Neural cell (in vitro differentiated cells): ENCODE results near the gene SH2D3A. TPM values are rescaled to one million over a fixed set of nuclear protein-coding genes. Genes with fewer than 3 reads are reported as not detected.
"Not testable (repeated sequence)": the region's sequence is repeated elsewhere in the genome, so short reads cannot be mapped to it uniquely, and the experiment has no call there.

ENCODE experiments used
- H2AFZ ChIP-seq: fragments of 200-600, 300-800 bp; sonication (generic), shearing (Covaris generic); 2 replicates; pipeline ENCODE4 v1.6.0; 2014; ENCODE audit warnings: low read depth, mild to moderate bottlenecking, antibody characterized with exemption, low read length, moderate library complexity
- H3F3A ChIP-seq: fragments of 200-600 bp; shearing (Covaris generic); 2 replicates; pipeline ENCODE4 v1.6.1; 2016; ENCODE audit warnings: mild to moderate bottlenecking, moderate library complexity, mixed read lengths, antibody characterized with exemption, low read length; ENCODE audit not compliant: insufficient read depth, poor library complexity, severe bottlenecking
- H3K27ac ChIP-seq: fragments of 200-600, 300-800 bp; sonication (generic), shearing (Covaris generic); 2 replicates; pipeline ENCODE4 v1.5.1; 2014; ENCODE audit warnings: mild to moderate bottlenecking, low read length, moderate library complexity
- H3K27me3 ChIP-seq: fragments of 300-800, 200-600 bp; sonication (generic), shearing (Covaris generic); 2 replicates; pipeline ENCODE4 v1.6.0; 2014; ENCODE audit warnings: mild to moderate bottlenecking, low read depth, low read length, moderate library complexity; ENCODE audit not compliant: insufficient read depth
- H3K36me3 ChIP-seq: fragments of 300-800, 200-600 bp; sonication (generic), shearing (Covaris generic); 2 replicates; pipeline ENCODE4 v1.5.1; 2014; ENCODE audit warnings: mild to moderate bottlenecking, antibody characterized with exemption, low read length, moderate library complexity; ENCODE audit not compliant: insufficient read depth
- H3K4me2 ChIP-seq: fragments of 300-800, 200-600 bp; sonication (generic), shearing (Covaris generic); 2 replicates; pipeline ENCODE4 v1.6.0; 2014; ENCODE audit warnings: mild to moderate bottlenecking, low read length
- H3K4me3 ChIP-seq: fragments of 300-800, 200-600 bp; sonication (generic), shearing (Covaris generic); 2 replicates; pipeline ENCODE4 v1.5.1; 2014; ENCODE audit warnings: mild to moderate bottlenecking, low read length, moderate library complexity
- H3K79me2 ChIP-seq: fragments of 200-600 bp; shearing (Covaris generic); replicated peaks from 2 replicates; pipeline ENCODE4 v1.6.0; 2014; ENCODE audit warnings: mild to moderate bottlenecking, low read length, moderate library complexity; ENCODE audit not compliant: insufficient read depth
- H3K9ac ChIP-seq: fragments of 300-800, 200-600 bp; sonication (generic), shearing (Covaris generic); 2 replicates; pipeline ENCODE4 v1.6.1; 2016; ENCODE audit warnings: mild to moderate bottlenecking, low read length, mixed read lengths
- H3K9me2 ChIP-seq: fragments of 200-600 bp; shearing (Covaris generic); 2 replicates; pipeline ENCODE4 v1.6.1; 2016; ENCODE audit warnings: mild to moderate bottlenecking, low read length, mixed read lengths; ENCODE audit not compliant: insufficient read depth
- H3K9me3 ChIP-seq: fragments of 200-600, 300-800 bp; sonication (generic), shearing (Covaris generic); 2 replicates; pipeline ENCODE4 v1.6.1; 2016; ENCODE audit warnings: mild to moderate bottlenecking, mixed run types, low read length, moderate library complexity, mixed read lengths
- H4K20me1 ChIP-seq: fragments of 200-600 bp; shearing (Covaris generic); 2 replicates; pipeline ENCODE4 v1.6.1; 2016; ENCODE audit warnings: mild to moderate bottlenecking, mixed run types; ENCODE audit not compliant: insufficient read depth
- EP300 ChIP-seq: fragments of 450-650 bp; conservative IDR thresholded peaks from 2 replicates; pipeline ENCODE4 v1.6.1; 2014; ENCODE audit warnings: antibody characterized with exemption, mild to moderate bottlenecking, moderate library complexity; ENCODE audit not compliant: poor library complexity, severe bottlenecking
- MXI1 ChIP-seq: fragments of 450-650 bp; conservative IDR thresholded peaks from 2 replicates; pipeline ENCODE4 v1.6.1; 2014; ENCODE audit warnings: antibody characterized with exemption, mild to moderate bottlenecking; ENCODE audit not compliant: poor library complexity, severe bottlenecking
- POLR2AphosphoS5 ChIP-seq: IDR thresholded peaks from 2 replicates; pipeline ENCODE4 v1.6.1; 2012
- RAD21 ChIP-seq: fragments of 450-650 bp; conservative IDR thresholded peaks from 2 replicates; pipeline ENCODE4 v1.6.1; 2014; ENCODE audit warnings: antibody characterized with exemption, mild to moderate bottlenecking, moderate library complexity
- SMC3 ChIP-seq: fragments of 450-650 bp; conservative IDR thresholded peaks from 2 replicates; pipeline ENCODE4 v1.6.1; 2014; ENCODE audit warnings: antibody characterized with exemption, mild to moderate bottlenecking, moderate library complexity; ENCODE audit not compliant: poor library complexity
- TAF1 ChIP-seq: IDR thresholded peaks from 2 replicates; pipeline ENCODE4 v1.6.1; 2012; ENCODE audit warnings: low read depth
- polyA plus RNA-seq: library from polyadenylated mRNA; depleted of rRNA; stranded (reverse); fragments of >200 nt; gene quantifications from 2 replicates; pipeline ENCODE4 v1.2.3, GENCODE V29; 2014
- TF ChIP-seq, protein P1 (sequence below): IDR thresholded peaks from 2 replicates; pipeline ENCODE4 v1.6.1; 2012; ENCODE audit warnings: borderline replicate concordance

Gene SH2D3A
- polyA plus RNA-seq, 1 donor from 2014 or later: 3.6 TPM

DNA sequence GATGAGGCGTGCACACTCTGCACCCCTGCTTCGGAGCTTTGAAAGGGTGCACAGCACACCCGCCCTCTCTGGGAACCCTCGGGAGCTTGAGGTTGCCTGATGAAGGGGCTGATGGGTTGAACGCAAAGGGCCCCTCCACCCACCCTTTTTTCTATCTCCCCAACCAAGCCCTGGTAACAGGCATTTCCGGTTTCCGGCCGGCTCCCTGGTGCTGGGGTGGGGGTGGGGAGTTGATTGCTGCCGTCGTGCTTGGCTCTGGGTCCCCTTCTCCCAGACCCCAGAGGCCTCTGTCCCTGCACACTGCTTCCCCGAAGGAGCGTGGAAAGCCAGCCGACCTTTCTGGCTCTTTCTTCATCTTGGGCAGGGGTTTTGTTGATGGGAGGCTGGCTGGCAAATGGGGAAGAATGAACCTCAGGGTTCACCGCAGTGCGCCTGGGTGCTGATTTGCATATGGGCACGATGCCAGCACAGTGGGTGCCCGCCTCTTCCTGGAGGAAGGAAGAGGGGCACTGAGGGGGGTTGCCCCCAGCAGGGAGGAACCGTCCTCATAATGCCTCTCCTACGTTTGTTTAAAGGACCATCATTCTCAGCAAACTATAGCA lies 34.4 kb upstream of the SH2D3A start:
- Histone ChIP-seq H3F3A (no peaks in the 10 kb centered on the region), H3K9ac (no peak overlapping the region), H3K4me2 (no peak overlapping the region), H3K4me3 (no peak overlapping the region), H3K79me2 (no peaks in the 10 kb centered on the region), H3K9me3 (no peaks in the 10 kb centered on the region), H4K20me1 (no peaks in the 10 kb centered on the region), H3K27ac (no peak overlapping the region), H3K9me2 (no peaks in the 10 kb centered on the region), H3K27me3 (no peaks in the 10 kb centered on the region), H3K36me3 (no peaks in the 10 kb centered on the region), H2AFZ (no peak overlapping the region)
- TF ChIP-seq MXI1 (no peak), POLR2AphosphoS5 (no peak), TAF1 (no peak), RAD21 (no peak), EP300 (no peak), SMC3 (no peak)
- TF ChIP-seq, protein P1, sequence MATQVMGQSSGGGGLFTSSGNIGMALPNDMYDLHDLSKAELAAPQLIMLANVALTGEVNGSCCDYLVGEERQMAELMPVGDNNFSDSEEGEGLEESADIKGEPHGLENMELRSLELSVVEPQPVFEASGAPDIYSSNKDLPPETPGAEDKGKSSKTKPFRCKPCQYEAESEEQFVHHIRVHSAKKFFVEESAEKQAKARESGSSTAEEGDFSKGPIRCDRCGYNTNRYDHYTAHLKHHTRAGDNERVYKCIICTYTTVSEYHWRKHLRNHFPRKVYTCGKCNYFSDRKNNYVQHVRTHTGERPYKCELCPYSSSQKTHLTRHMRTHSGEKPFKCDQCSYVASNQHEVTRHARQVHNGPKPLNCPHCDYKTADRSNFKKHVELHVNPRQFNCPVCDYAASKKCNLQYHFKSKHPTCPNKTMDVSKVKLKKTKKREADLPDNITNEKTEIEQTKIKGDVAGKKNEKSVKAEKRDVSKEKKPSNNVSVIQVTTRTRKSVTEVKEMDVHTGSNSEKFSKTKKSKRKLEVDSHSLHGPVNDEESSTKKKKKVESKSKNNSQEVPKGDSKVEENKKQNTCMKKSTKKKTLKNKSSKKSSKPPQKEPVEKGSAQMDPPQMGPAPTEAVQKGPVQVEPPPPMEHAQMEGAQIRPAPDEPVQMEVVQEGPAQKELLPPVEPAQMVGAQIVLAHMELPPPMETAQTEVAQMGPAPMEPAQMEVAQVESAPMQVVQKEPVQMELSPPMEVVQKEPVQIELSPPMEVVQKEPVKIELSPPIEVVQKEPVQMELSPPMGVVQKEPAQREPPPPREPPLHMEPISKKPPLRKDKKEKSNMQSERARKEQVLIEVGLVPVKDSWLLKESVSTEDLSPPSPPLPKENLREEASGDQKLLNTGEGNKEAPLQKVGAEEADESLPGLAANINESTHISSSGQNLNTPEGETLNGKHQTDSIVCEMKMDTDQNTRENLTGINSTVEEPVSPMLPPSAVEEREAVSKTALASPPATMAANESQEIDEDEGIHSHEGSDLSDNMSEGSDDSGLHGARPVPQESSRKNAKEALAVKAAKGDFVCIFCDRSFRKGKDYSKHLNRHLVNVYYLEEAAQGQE: no peak

DNA sequence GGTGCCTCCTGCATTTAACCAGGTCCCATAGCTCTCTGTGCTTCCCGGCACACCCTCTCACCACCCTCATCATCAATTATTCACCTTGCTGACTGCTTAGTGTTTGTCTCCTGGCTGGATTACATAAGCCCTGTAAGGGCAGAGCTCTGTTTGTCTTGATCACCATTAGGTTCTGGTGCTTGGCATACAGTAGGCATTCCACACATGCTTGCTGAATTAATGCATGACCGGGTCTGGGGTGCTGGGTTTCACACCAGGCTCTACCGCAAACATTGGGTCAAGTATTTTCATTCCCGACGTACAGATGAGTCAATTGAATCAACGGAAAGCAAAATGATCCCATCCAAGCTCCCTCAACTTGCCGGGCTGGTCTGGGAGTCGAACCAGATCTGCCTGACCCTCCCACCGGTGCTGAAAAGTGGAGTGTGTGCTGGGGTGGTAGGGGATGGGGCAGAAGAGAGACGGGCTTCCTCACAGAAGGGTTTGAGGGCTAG lies 33.8 kb upstream of the SH2D3A start:
- no peaks in the 10 kb centered on the region for H3K9me2 ChIP-seq
- no peak overlapping the region for H3K4me3 ChIP-seq
- H3K36me3 ChIP-seq: no peaks in the 10 kb centered on the region
- H3K9me3 ChIP-seq: no peaks in the 10 kb centered on the region
- no peak overlapping the region for H3K27ac ChIP-seq
- no peaks in the 10 kb centered on the region for H4K20me1 ChIP-seq
- H3F3A ChIP-seq: no peaks in the 10 kb centered on the region
- TF ChIP-seq SMC3: no peak
- TF ChIP-seq EP300: no peak
- H3K79me2 ChIP-seq: no peaks in the 10 kb centered on the region
- H3K27me3 ChIP-seq: no peaks in the 10 kb centered on the region
- H3K4me2 ChIP-seq: no peak overlapping the region
- no peak overlapping the region for H2AFZ ChIP-seq
- no peak overlapping the region for H3K9ac ChIP-seq

DNA sequence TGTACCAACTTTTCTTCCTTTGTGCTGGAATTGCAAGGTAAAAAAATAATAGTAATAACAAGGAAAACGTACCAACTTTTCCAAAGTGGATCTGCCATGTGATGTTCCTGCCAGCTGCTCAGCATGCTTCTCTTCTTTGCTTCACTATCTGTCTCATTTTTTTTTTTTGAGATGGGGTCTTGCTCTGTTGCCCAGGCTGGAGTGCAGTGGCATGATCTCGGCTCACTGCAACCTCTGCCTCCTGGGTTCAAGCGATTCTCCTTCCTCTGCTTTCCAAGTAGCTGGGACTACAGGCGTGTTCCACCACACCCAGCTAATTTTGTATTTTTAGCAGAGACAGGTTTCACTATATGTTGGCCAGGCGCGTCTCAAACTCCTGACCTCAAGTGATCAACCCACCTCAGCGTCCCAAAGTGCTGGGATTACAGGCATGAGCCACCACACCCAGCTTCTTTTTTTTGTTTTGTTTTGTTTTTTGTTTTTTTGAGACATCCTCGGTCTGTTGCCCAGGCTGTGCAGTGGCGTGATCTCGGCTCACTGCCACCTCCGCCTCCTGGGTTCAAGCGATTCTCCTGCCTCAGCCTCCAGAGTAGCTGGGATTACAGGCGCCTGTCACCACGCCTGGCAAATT lies 33.0 kb upstream of the SH2D3A start:
- H3F3A ChIP-seq, H4K20me1 ChIP-seq, H3K27me3 ChIP-seq, H2AFZ ChIP-seq, H3K36me3 ChIP-seq, H3K9me3 ChIP-seq, H3K9ac ChIP-seq, H3K27ac ChIP-seq, H3K79me2 ChIP-seq, H3K4me2 ChIP-seq, H3K4me3 ChIP-seq, H3K9me2 ChIP-seq: not testable (repeated sequence)
